ENCODE measurements around the gene SPSB1. TPM values are rescaled to one million over a fixed set of nuclear protein-coding genes. Genes with fewer than 3 reads are reported as not detected.

SPSB1 gene
- 10 to 100 TPM; 14.4 to 20.9 TPM for polyA plus RNA-seq

- WGBS, 2 donors, result 2 to 3% methylated on average over 71 to 119 of the region's 119 CpGs
- peaks cover 9 to 34% of the 10 kb centered on the region in 2 donors for H3K4me1 ChIP-seq (ENCODE audit: control insufficient read depth in 2 of 2, insufficient read depth in 2 of 2, low read length in 1 of 2)
- H3K27me3 ChIP-seq (ENCODE audit: control insufficient read depth in 1 of 2, insufficient read depth in 2 of 2, low read length in 2 of 2), result no peaks in the 10 kb centered on the region
- no peaks in the 10 kb centered on the region for H3K36me3 ChIP-seq (ENCODE audit: control insufficient read depth in 2 of 2, insufficient read depth in 2 of 2, low read length in 1 of 2)
- H3K9me3 ChIP-seq (ENCODE audit: control insufficient read depth in 2 of 2, insufficient read depth in 1 of 2, low read depth in 1 of 2, low read length in 1 of 2), result peaks cover 0 to 4% of the 10 kb centered on the region in 2 donors
- peak within 1 kb of the TSS; percentile 73 to 95 for H3K4me3 ChIP-seq (ENCODE audit: low read depth in 1 of 2, low read length in 2 of 2)
- H3K27ac ChIP-seq (ENCODE audit: low read depth in 2 of 2, low read length in 1 of 2), result peak within 1 kb of the TSS; percentile 91 to 95
Measured at GRCh38 chr1:9292361-9293240, at the start of gene SPSB1. Gene SPSB1, plus strand, starts transcription at chr1:9292894. Its CDS starts 62,998 bp downstream, at chr1:9355892.

- Histone ChIP-seq H3K36me3 (ENCODE audit: control insufficient read depth in 2 of 2, insufficient read depth in 2 of 2, low read length in 1 of 2) (peaks cover 2 to 17% of the 10 kb centered on the region in 2 donors), H3K27ac (ENCODE audit: low read depth in 2 of 2, low read length in 1 of 2) (peak overlapping the region; percentile 92 to 99), H3K27me3 (ENCODE audit: control insufficient read depth in 1 of 2, insufficient read depth in 2 of 2, low read length in 2 of 2) (no peaks in the 10 kb centered on the region), H3K4me3 (ENCODE audit: low read depth in 1 of 2, low read length in 2 of 2) (peak overlapping the region in 1 of 2 donors; percentile 11), H3K4me1 (ENCODE audit: control insufficient read depth in 2 of 2, insufficient read depth in 2 of 2, low read length in 1 of 2) (peaks cover 13 to 46% of the 10 kb centered on the region in 2 donors), H3K9me3 (ENCODE audit: control insufficient read depth in 2 of 2, insufficient read depth in 1 of 2, low read depth in 1 of 2, low read length in 1 of 2) (no peaks in the 10 kb centered on the region)
- 71 to 75% methylated on average over 9 of the region's 9 CpGs for WGBS, 2 donors
Measured at GRCh38 chr1:9243066-9243739, 49.5 kb upstream of the SPSB1 start.

GRCh38 chr1:9244501-9245229 is 48.0 kb upstream of the SPSB1 start:
- Histone ChIP-seq H3K27ac (ENCODE audit: low read depth in 2 of 2, low read length in 1 of 2) (peak overlapping the region; percentile 78 to 90), H3K4me1 (ENCODE audit: control insufficient read depth in 2 of 2, insufficient read depth in 2 of 2, low read length in 1 of 2) (peaks cover 23 to 55% of the 10 kb centered on the region in 2 donors), H3K27me3 (ENCODE audit: control insufficient read depth in 1 of 2, insufficient read depth in 2 of 2, low read length in 2 of 2) (no peaks in the 10 kb centered on the region), H3K36me3 (ENCODE audit: control insufficient read depth in 2 of 2, insufficient read depth in 2 of 2, low read length in 1 of 2) (peaks cover 2 to 17% of the 10 kb centered on the region in 2 donors), H3K9me3 (ENCODE audit: control insufficient read depth in 2 of 2, insufficient read depth in 1 of 2, low read depth in 1 of 2, low read length in 1 of 2) (no peaks in the 10 kb centered on the region), H3K4me3 (ENCODE audit: low read depth in 1 of 2, low read length in 2 of 2) (no peak overlapping the region)
- WGBS, 2 donors, result 56 to 62% methylated on average over 9 of the region's 9 CpGs

- Histone ChIP-seq H3K27ac (ENCODE audit: low read depth in 2 of 2, low read length in 1 of 2) (peak overlapping the region; percentile 78 to 90), H3K9me3 (ENCODE audit: control insufficient read depth in 2 of 2, insufficient read depth in 1 of 2, low read depth in 1 of 2, low read length in 1 of 2) (no peaks in the 10 kb centered on the region), H3K4me3 (ENCODE audit: low read depth in 1 of 2, low read length in 2 of 2) (no peak overlapping the region), H3K4me1 (ENCODE audit: control insufficient read depth in 2 of 2, insufficient read depth in 2 of 2, low read length in 1 of 2) (peaks cover 27 to 58% of the 10 kb centered on the region in 2 donors), H3K36me3 (ENCODE audit: control insufficient read depth in 2 of 2, insufficient read depth in 2 of 2, low read length in 1 of 2) (peaks cover 2 to 18% of the 10 kb centered on the region in 2 donors), H3K27me3 (ENCODE audit: control insufficient read depth in 1 of 2, insufficient read depth in 2 of 2, low read length in 2 of 2) (no peaks in the 10 kb centered on the region)
- WGBS, 2 donors, result 89 to 93% methylated on average over 15 of the region's 15 CpGs
Measured at GRCh38 chr1:9245230-9245619, 47.5 kb upstream of the SPSB1 start.

GRCh38 chr1:9245661-9246060 is 47.0 kb upstream of the SPSB1 start:
- Histone ChIP-seq H3K27me3 (ENCODE audit: control insufficient read depth in 1 of 2, insufficient read depth in 2 of 2, low read length in 2 of 2) (no peaks in the 10 kb centered on the region), H3K36me3 (ENCODE audit: control insufficient read depth in 2 of 2, insufficient read depth in 2 of 2, low read length in 1 of 2) (peaks cover 2 to 18% of the 10 kb centered on the region in 2 donors), H3K27ac (ENCODE audit: low read depth in 2 of 2, low read length in 1 of 2) (no peak overlapping the region), H3K4me1 (ENCODE audit: control insufficient read depth in 2 of 2, insufficient read depth in 2 of 2, low read length in 1 of 2) (peaks cover 29 to 61% of the 10 kb centered on the region in 2 donors), H3K9me3 (ENCODE audit: control insufficient read depth in 2 of 2, insufficient read depth in 1 of 2, low read depth in 1 of 2, low read length in 1 of 2) (no peaks in the 10 kb centered on the region), H3K4me3 (ENCODE audit: low read depth in 1 of 2, low read length in 2 of 2) (no peak overlapping the region)
- 92 to 96% methylated on average over 7 to 9 of the region's 9 CpGs for WGBS, 2 donors

DNA sequence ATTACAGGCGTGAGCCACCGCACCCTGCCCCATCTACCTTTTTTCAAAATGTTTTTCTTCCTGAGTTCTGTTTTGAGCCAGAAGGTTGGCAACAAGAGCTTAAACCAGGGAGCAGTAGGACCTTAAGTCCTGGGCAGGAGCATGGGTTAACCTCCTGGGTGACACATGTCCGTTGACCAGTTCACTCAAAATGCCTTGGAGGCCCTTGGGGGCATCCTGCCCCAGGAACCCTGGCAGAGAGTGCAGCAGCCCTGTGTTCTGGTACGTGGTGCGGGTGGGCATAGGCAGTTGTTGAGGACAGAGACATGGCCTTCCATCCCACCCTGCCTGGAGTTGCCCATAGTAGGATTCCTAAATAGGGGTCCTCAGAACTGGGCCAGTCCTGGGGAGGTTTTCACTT is 46.5 kb upstream of the SPSB1 start:
- Histone ChIP-seq H3K27ac (ENCODE audit: low read depth in 2 of 2, low read length in 1 of 2) (no peak overlapping the region), H3K9me3 (ENCODE audit: control insufficient read depth in 2 of 2, insufficient read depth in 1 of 2, low read depth in 1 of 2, low read length in 1 of 2) (no peaks in the 10 kb centered on the region), H3K4me1 (ENCODE audit: control insufficient read depth in 2 of 2, insufficient read depth in 2 of 2, low read length in 1 of 2) (peaks cover 33 to 62% of the 10 kb centered on the region in 2 donors), H3K4me3 (ENCODE audit: low read depth in 1 of 2, low read length in 2 of 2) (no peak overlapping the region), H3K27me3 (ENCODE audit: control insufficient read depth in 1 of 2, insufficient read depth in 2 of 2, low read length in 2 of 2) (no peaks in the 10 kb centered on the region), H3K36me3 (ENCODE audit: control insufficient read depth in 2 of 2, insufficient read depth in 2 of 2, low read length in 1 of 2) (peaks cover 2 to 18% of the 10 kb centered on the region in 2 donors)
- WGBS, 2 donors, result 94% methylated on average over 5 of the region's 5 CpGs

GRCh38 chr1:9246841-9247785 is 45.6 kb upstream of the SPSB1 start:
- H3K27me3 ChIP-seq (ENCODE audit: control insufficient read depth in 1 of 2, insufficient read depth in 2 of 2, low read length in 2 of 2), result no peaks in the 10 kb centered on the region
- H3K4me3 ChIP-seq (ENCODE audit: low read depth in 1 of 2, low read length in 2 of 2), result no peak overlapping the region
- no peak overlapping the region for H3K27ac ChIP-seq (ENCODE audit: low read depth in 2 of 2, low read length in 1 of 2)
- 90 to 92% methylated on average over 41 of the region's 41 CpGs for WGBS, 2 donors
- H3K9me3 ChIP-seq (ENCODE audit: control insufficient read depth in 2 of 2, insufficient read depth in 1 of 2, low read depth in 1 of 2, low read length in 1 of 2), result no peaks in the 10 kb centered on the region
- peaks cover 2 to 18% of the 10 kb centered on the region in 2 donors for H3K36me3 ChIP-seq (ENCODE audit: control insufficient read depth in 2 of 2, insufficient read depth in 2 of 2, low read length in 1 of 2)
- peaks cover 37 to 61% of the 10 kb centered on the region in 2 donors for H3K4me1 ChIP-seq (ENCODE audit: control insufficient read depth in 2 of 2, insufficient read depth in 2 of 2, low read length in 1 of 2)

GRCh38 chr1:9247894-9248293 is 44.8 kb upstream of the SPSB1 start:
- Histone ChIP-seq H3K4me1 (ENCODE audit: control insufficient read depth in 2 of 2, insufficient read depth in 2 of 2, low read length in 1 of 2) (peaks cover 35 to 55% of the 10 kb centered on the region in 2 donors), H3K27ac (ENCODE audit: low read depth in 2 of 2, low read length in 1 of 2) (peak overlapping the region; percentile 52 to 63), H3K36me3 (ENCODE audit: control insufficient read depth in 2 of 2, insufficient read depth in 2 of 2, low read length in 1 of 2) (peaks cover 2 to 18% of the 10 kb centered on the region in 2 donors), H3K9me3 (ENCODE audit: control insufficient read depth in 2 of 2, insufficient read depth in 1 of 2, low read depth in 1 of 2, low read length in 1 of 2) (no peaks in the 10 kb centered on the region), H3K27me3 (ENCODE audit: control insufficient read depth in 1 of 2, insufficient read depth in 2 of 2, low read length in 2 of 2) (no peaks in the 10 kb centered on the region), H3K4me3 (ENCODE audit: low read depth in 1 of 2, low read length in 2 of 2) (no peak overlapping the region)
- WGBS, 2 donors, result 70 to 91% methylated on average over 13 to 18 of the region's 18 CpGs

Measured in esophagus (tissue), 2 donors.